Measurements from ENCODE around the gene FREM1.

- TF ChIP-seq CTCF (IDR thresholded peaks at IDR 0.05) (no peak), POLR2A (IDR thresholded peaks at IDR 0.05) (no peak)
Observed at GRCh38 chr9:14911046-14911445, 818 bp upstream of the FREM1 start.

All from adrenal gland (tissue), 5 donors.